Measurements from ENCODE around the gene PREX1. TPM values are rescaled to one million over a fixed set of nuclear protein-coding genes. Genes with fewer than 3 reads are reported as not detected.

Gene PREX1
- polyA plus RNA-seq, 1 of the 3 experiments (the other 2 are of a cell fraction), result 5.3 TPM

DNA sequence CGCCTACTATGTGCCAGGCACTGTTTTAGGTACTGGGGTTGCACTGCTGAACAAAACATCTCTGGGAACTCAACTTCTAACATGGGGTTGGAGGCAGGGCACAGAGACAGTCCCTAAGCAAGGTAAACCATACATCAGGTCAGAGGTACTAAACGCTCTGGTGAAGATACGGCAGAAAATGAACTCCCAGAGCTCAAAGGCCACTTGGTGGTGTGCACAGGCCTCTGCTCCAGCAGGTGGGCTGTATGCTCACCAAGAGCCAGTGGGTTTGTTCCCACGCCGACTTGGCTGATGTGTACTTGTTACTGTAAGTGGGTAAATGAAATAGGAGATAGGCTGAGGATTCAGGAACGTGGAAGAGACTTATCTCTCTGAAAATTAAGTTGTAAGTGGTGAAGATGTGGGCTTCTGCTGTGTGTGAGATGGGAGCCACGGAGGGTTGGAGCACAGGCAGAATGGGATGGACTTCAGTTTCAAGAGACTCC is 133.4 kb downstream of the PREX1 start:
- WGBS (ENCODE audit: low lambda C conversion rate), result 86% methylated on average over 6 of the region's 7 CpGs
- POLR2A ChIA-PET, result interaction anchor here (1.1 kb wide), 1 partner anchor 12 kb away, joined by 4 read pairs; no protein-coding TSS in a partner anchor

DNA sequence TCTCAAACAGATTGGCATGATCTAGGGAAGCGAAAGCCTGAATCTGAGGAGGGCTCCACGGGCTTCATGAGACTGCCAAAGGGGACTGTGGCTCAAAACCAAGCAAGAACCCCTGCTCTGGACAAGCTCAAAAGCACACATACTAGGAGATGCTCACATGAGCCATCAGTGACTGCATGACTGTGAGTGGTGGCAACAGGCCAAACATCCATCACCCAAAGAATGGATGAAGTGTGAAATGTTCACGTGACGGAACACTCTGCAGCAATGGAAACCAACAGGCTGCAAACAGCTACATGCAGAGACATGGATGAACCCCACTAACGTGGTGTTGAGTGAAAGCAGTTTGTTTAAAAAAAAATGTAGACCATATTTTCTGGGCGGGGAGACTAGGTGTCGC is 136.3 kb downstream of the PREX1 start:
- Histone ChIP-seq H3K4me2 (no peak overlapping the region), H3K79me2 (ENCODE audit: insufficient read depth) (no peaks in the 10 kb centered on the region), H3K9me2 (no peaks in the 10 kb centered on the region), H3K36me3 (replicated peaks in 1 of 2; ENCODE audit: control insufficient read depth in 1 of 2, insufficient read depth in 2 of 2, low read length in 1 of 2) (no peaks in the 10 kb centered on the region), H3K27ac (ENCODE audit: low read depth in 2 of 2, low read length in 1 of 2) (no peak overlapping the region), H3K4me1 (ENCODE audit: control insufficient read depth in 1 of 2, insufficient read depth in 2 of 2, low read depth in 1 of 2, low read length in 1 of 2) (peaks cover 9 to 15% of the 10 kb centered on the region in 2 experiments; a peak in 2 of 4 replicates), H4K20me1 (ENCODE audit: insufficient read depth) (no peaks in the 10 kb centered on the region), H3F3A (replicated peaks; ENCODE audit: insufficient read depth) (peaks cover 9% of the 10 kb centered on the region), H2AFZ (ENCODE audit: low read depth) (no peak overlapping the region), H3K27me3 (ENCODE audit: insufficient read depth) (no peaks in the 10 kb centered on the region), H3K9me3 (no peaks in the 10 kb centered on the region), H3K9ac (no peak overlapping the region), H3K4me3 (ENCODE audit: low read depth in 2 of 2, low read length in 1 of 2) (no peak overlapping the region)
- CTCF ChIA-PET, result no interaction called here
- no peak for TF ChIP-seq NRF1 (IDR thresholded peaks at IDR 0.05; ENCODE audit: low read depth, low read length)
- TF ChIP-seq PBX3 (IDR thresholded peaks at IDR 0.05), result no peak
- TF ChIP-seq MXI1 (IDR thresholded peaks at IDR 0.05; ENCODE audit: low read depth, low read length), result no peak
- no peak for TF ChIP-seq SIN3A (IDR thresholded peaks at IDR 0.05; ENCODE audit: borderline replicate concordance, low read depth, low read length)
- TF ChIP-seq POLR2AphosphoS5 (IDR thresholded peaks at IDR 0.05; ENCODE audit: low read depth, low read length), result no peak
- TF ChIP-seq TAF1 (IDR thresholded peaks at IDR 0.05; ENCODE audit: borderline replicate concordance, low read depth, low read length), result no peak
- no peak for TF ChIP-seq FOXM1 (IDR thresholded peaks at IDR 0.05; ENCODE audit: low read depth)
- no peak for TF ChIP-seq CHD2 (IDR thresholded peaks at IDR 0.05; ENCODE audit: low read length, partially characterized antibody)
- no peak for TF ChIP-seq RAD21 (IDR thresholded peaks at IDR 0.05; ENCODE audit: low read length)
- no peak for TF ChIP-seq MEF2A (IDR thresholded peaks at IDR 0.05; ENCODE audit: borderline replicate concordance, low read depth)
- TF ChIP-seq, protein P1, sequence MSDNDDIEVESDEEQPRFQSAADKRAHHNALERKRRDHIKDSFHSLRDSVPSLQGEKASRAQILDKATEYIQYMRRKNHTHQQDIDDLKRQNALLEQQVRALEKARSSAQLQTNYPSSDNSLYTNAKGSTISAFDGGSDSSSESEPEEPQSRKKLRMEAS (IDR thresholded peaks at IDR 0.05; ENCODE audit: low read depth), result no peak
- TF ChIP-seq GABPA (IDR thresholded peaks at IDR 0.05; ENCODE audit: low read depth), result no peak
- no peak for TF ChIP-seq SMC3 (IDR thresholded peaks at IDR 0.05; ENCODE audit: low read depth, low read length)
- no peak for TF ChIP-seq NFIC (IDR thresholded peaks at IDR 0.05; ENCODE audit: borderline replicate concordance)
- TF ChIP-seq EP300 (IDR thresholded peaks at IDR 0.05; ENCODE audit: borderline replicate concordance in 1 of 2, low read depth in 1 of 2, low read length in 1 of 2), result no peak
- TF ChIP-seq, protein P2, sequence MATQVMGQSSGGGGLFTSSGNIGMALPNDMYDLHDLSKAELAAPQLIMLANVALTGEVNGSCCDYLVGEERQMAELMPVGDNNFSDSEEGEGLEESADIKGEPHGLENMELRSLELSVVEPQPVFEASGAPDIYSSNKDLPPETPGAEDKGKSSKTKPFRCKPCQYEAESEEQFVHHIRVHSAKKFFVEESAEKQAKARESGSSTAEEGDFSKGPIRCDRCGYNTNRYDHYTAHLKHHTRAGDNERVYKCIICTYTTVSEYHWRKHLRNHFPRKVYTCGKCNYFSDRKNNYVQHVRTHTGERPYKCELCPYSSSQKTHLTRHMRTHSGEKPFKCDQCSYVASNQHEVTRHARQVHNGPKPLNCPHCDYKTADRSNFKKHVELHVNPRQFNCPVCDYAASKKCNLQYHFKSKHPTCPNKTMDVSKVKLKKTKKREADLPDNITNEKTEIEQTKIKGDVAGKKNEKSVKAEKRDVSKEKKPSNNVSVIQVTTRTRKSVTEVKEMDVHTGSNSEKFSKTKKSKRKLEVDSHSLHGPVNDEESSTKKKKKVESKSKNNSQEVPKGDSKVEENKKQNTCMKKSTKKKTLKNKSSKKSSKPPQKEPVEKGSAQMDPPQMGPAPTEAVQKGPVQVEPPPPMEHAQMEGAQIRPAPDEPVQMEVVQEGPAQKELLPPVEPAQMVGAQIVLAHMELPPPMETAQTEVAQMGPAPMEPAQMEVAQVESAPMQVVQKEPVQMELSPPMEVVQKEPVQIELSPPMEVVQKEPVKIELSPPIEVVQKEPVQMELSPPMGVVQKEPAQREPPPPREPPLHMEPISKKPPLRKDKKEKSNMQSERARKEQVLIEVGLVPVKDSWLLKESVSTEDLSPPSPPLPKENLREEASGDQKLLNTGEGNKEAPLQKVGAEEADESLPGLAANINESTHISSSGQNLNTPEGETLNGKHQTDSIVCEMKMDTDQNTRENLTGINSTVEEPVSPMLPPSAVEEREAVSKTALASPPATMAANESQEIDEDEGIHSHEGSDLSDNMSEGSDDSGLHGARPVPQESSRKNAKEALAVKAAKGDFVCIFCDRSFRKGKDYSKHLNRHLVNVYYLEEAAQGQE (IDR thresholded peaks at IDR 0.05; ENCODE audit: low read depth, low read length), result no peak
- TF ChIP-seq GATA2 (CRISPR knock-in tag; IDR thresholded peaks at IDR 0.05), result no peak
- no peak for TF ChIP-seq CTCF (IDR thresholded peaks at IDR 0.05)
- POLR2A ChIA-PET, result interaction anchor here (0.6 kb wide), 1 partner anchor 63 kb away, joined by 3 read pairs; no protein-coding TSS in a partner anchor
- no peak for DNase-seq
- WGBS (ENCODE audit: low lambda C conversion rate), result 90% methylated on average over 6 of the region's 7 CpGs

More for the DNA sequence above, 133.4 kb downstream of the PREX1 start:
- Histone ChIP-seq H3K9me3 (no peaks in the 10 kb centered on the region), H3K79me2 (ENCODE audit: insufficient read depth) (no peaks in the 10 kb centered on the region), H3K4me1 (ENCODE audit: control insufficient read depth in 1 of 2, insufficient read depth in 2 of 2, low read depth in 1 of 2, low read length in 1 of 2) (peaks cover 13 to 18% of the 10 kb centered on the region in 2 experiments; a peak in 2 of 4 replicates), H3K4me3 (ENCODE audit: low read depth in 2 of 2, low read length in 1 of 2) (no peak overlapping the region), H3F3A (replicated peaks; ENCODE audit: insufficient read depth) (peaks cover 9% of the 10 kb centered on the region), H3K36me3 (replicated peaks in 1 of 2; ENCODE audit: control insufficient read depth in 1 of 2, insufficient read depth in 2 of 2, low read length in 1 of 2) (no peaks in the 10 kb centered on the region), H3K27ac (ENCODE audit: low read depth in 2 of 2, low read length in 1 of 2) (no peak overlapping the region), H4K20me1 (ENCODE audit: insufficient read depth) (no peaks in the 10 kb centered on the region), H3K4me2 (no peak overlapping the region), H2AFZ (ENCODE audit: low read depth) (no peak overlapping the region), H3K27me3 (ENCODE audit: insufficient read depth) (no peaks in the 10 kb centered on the region), H3K9me2 (no peaks in the 10 kb centered on the region), H3K9ac (no peak overlapping the region)
- TF ChIP-seq NFIC (IDR thresholded peaks at IDR 0.05; ENCODE audit: borderline replicate concordance) (no peak), EZH2phosphoT487 (IDR thresholded peaks at IDR 0.05; ENCODE audit: borderline replicate concordance, low read depth) (no peak), RAD21 (IDR thresholded peaks at IDR 0.05; ENCODE audit: low read length) (no peak)
- CTCF ChIA-PET, result interaction anchor here (1.6 kb wide), 2 partner anchors 37 to 211 kb away, joined by 7 to 9 read pairs; no protein-coding TSS in a partner anchor
- DNase-seq, result no peak
